GM12874 (cell line): ENCODE results near the gene SERINC1.

ENCODE experiments used
- TF ChIP-seq, protein P1 (sequence below): IDR thresholded peaks from 2 replicates; pipeline ENCODE4 v1.5.1; 2011; ENCODE audit warnings: low read depth, mild to moderate bottlenecking, control low read depth, low read length, moderate library complexity; ENCODE audit not compliant: insufficient read depth

The SERINC1 gene

DNA sequence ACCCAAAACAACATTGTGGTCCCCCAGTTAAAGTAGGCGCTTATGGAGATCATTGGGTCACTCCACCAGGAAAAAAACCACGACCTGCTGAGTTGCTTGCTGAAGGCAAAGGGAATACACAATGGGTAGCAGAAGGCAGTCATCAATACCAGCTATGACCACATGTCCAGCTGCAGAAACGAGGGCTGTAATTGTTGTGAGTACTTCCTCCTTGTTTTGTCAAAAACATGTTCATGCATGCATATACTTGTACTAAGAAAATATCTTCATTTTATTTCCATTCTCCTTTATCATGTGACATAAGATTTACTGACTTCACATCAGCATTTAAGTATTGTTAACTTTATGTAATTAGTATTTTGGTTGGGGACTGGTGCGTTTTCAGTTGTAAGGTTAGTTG, 16.9 kb downstream of the SERINC1 start:
- TF ChIP-seq, protein P1, sequence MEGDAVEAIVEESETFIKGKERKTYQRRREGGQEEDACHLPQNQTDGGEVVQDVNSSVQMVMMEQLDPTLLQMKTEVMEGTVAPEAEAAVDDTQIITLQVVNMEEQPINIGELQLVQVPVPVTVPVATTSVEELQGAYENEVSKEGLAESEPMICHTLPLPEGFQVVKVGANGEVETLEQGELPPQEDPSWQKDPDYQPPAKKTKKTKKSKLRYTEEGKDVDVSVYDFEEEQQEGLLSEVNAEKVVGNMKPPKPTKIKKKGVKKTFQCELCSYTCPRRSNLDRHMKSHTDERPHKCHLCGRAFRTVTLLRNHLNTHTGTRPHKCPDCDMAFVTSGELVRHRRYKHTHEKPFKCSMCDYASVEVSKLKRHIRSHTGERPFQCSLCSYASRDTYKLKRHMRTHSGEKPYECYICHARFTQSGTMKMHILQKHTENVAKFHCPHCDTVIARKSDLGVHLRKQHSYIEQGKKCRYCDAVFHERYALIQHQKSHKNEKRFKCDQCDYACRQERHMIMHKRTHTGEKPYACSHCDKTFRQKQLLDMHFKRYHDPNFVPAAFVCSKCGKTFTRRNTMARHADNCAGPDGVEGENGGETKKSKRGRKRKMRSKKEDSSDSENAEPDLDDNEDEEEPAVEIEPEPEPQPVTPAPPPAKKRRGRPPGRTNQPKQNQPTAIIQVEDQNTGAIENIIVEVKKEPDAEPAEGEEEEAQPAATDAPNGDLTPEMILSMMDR = no peak

DNA sequence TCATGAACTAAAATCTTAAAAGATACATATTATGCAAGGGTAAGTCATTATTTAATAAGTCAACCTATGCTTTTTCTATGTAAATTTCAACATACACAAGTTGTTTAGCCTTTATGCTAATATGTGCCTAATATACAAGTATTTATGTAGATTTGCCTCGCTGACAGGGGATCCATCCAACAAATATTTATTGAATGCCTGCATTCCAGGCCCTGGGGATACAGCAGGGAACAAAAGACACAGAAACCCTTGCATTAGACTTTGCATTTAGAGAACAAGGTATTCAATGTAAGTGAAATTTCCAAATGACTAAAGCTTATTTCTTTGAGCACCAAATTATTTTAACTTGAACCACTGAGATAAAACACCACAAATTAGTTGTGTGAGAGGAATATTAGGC, 19.1 kb downstream of the SERINC1 start:
- TF ChIP-seq, protein P1 = no peak

DNA sequence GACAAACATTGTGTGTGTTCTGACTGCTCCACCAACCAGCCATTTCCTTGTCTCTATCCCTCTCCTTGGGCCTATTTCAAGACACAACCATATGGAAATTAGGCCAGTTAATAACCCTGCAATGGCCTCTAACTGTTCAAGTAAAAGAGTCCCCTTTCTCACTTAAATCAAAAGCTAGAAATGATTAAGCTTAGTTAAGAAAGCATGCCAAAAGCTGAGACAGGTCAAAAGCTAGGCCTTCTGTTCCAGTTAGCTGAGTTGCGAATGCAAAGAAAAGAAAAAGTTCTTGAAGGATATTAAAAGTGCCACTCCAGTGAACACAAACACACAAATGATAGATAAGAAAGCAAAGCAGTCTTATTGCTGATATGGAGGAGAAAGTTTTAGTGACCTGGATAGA, 22.5 kb downstream of the SERINC1 start:
- TF ChIP-seq, protein P1 = no peak

DNA sequence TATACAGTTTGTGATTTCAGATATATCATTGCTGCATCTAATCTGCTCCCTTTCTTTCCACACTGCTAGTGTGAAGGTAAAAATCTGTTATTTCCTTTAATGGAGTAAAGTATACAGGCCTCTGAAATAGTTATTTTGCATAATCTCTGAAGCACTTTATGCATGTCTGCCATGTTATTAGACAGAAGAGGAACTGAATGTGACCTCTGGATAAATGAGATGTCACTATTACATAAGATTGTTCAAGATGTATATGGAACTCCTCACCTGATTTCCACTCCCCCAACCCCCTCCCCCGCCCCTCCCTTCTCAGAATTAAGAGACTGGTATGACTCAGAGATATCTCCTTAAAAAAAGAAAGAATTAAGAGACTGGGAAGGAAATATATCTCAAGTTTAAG, 26.3 kb downstream of the SERINC1 start:
- TF ChIP-seq, protein P1 = no peak

DNA sequence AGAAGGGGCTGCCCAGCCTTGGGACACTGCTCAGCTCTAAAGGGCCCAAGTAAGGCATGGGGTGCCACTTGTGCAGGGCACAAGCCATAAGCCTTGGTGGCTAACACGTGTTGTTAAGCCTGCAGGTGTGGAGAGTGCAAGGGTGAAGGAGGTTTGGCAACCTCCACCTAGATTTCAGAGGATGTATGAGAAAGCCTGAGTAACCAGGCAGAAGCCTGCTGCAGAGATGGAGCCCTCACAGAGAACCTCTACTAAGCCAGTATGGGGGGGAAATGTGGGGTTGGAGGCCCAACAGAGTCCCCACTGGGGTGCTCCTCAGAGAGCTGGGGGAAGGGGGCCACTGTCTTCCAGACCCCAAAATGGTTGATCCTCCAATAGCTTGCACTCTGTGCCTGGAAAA, 32.6 kb downstream of the SERINC1 start:
- TF ChIP-seq, protein P1 = no peak

DNA sequence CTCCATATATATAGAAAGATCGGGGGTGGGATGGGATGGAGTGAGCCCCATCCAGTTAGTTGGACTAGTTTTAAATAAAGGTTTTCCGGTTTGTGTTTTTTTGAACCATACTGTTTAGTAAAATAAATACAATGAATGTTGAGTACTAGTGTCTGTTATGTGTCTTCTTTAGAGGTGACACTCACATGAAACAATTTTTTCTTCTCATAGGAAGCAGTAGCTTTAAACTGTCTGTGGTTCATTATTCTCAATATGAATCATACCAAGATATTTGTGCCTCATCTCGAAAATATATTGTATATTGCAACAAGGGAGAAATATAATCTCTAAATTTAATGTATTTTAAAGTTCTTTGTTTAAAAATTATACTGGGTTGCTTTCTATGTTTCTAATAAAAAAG, 38.8 kb downstream of the SERINC1 start:
- TF ChIP-seq, protein P1 = no peak

DNA sequence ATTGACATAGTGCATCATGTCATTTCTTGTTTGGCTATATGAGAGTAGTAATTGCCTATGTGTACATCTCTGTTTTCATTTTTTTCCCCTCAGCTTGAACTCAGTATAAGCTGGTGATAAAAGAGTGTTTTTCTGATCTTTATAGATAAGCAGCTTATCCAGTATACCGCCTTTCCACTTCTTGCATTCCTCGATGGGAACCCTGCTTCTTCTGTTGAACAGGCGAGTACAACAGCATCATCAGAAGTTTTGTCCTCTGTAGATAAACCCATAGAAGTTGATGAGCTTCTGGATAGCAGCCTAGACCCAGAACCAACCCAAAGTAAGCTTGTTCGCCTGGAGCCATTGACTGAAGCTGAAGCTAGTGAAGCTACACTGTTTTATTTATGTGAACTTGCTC, 39.8 kb downstream of the SERINC1 start:
- TF ChIP-seq, protein P1 = no peak

DNA sequence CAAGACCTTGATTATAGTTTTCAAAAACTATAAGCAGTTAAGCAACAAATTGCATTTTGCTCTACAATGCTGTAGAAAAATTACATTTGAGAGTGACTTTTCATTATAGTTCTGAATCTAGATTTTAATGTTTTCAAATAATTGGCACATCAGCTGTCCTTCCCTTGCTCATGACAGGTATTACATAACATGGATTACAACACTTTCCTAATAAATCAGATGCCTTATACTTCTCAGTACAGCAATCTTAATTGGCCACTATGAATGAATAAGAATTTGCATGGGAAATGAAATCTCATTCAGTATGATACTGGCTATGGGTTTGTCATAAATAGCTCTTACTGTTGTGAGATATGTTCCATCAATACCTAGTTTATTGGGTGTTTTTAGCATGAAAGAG, 42.3 kb downstream of the SERINC1 start:
- TF ChIP-seq, protein P1 = no peak
